NCI-H187 (cell line): ENCODE data around the gene SORD.
"Not testable (repeated sequence)": the region's sequence is repeated elsewhere in the genome, so short reads cannot be mapped to it uniquely, and the experiment has no call there.

Experiments
- DNase-seq, 2 experiments: peaks; one replicate each; lab custom pipeline; 2025; lab: John Stamatoyannopoulos, UW

SORD gene

GRCh38 chr15:45022871-45023658 lies at the start of gene SORD:
Gene SORD (plus strand): TSS chr15:45023195. CDS start chr15:45023284, 89 bp downstream.
- peak; percentile 54 to 78 for DNase-seq

- DNase-seq = peak in 1 of 2 experiments; percentile 1
Measured at GRCh38 chr15:44976183-44976582, 46.8 kb upstream of the SORD start.

- DNase-seq = not testable (repeated sequence)
Measured at GRCh38 chr15:44977781-44978180, 45.2 kb upstream of the SORD start.

GRCh38 chr15:44979617-44980339 lies 43.2 kb upstream of the SORD start:
- not testable (repeated sequence) for DNase-seq

- not testable (repeated sequence) for DNase-seq
Measured at GRCh38 chr15:44984144-44984543, 38.9 kb upstream of the SORD start.

GRCh38 chr15:44986346-44987055 lies 36.5 kb upstream of the SORD start:
- DNase-seq = not testable (repeated sequence)

- not testable (repeated sequence) for DNase-seq
Measured at GRCh38 chr15:44987711-44988110, 35.3 kb upstream of the SORD start.

DNA sequence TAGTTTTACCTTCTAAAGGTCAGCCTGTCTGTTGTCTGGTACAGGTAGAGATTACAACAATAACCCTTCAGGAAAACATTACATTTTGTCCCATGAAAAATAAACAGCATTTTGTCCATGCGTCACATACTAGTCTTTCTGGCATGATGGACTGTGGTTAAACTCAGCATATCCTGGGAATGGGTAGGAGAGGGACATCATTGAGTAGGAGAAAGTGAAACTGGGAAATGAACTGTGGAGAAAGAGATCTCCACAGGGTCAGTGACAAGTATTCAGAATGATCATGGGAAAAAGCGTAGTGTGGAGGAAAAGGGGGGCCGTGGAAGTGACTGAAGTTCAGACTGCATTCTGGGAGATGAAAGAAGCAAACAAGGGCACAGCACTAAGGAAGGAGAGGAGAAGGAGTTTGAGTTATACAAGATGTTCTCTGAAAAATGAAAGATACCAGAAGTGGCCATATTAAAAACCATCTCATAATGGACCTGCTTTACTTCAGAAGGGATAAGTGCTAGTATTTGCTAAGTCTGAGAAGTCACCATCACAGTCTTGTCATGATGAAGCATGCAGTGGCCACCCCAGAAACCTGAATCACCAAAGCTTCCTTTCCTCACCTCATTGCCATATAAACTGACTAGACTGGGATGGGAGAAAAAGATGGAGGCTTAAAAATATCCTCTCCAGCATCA lies 34.7 kb upstream of the SORD start:
- not testable (repeated sequence) for DNase-seq

DNA sequence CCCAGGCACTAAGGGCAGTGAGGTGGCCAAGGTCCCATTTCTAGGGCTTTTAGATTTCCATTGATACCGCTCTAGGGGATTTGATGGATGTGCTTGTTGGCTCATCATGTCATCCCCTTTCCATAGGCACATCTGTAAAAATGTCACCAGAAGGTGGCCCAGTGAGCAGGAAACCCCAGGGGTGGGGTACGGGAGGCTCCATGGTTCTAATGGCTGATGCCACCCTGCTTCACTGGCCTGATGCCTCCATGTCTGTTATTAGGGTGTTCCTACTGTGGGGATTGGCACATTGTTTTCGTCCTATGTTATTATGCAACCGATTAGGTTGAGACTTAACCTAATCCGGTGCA lies 34.1 kb upstream of the SORD start:
- not testable (repeated sequence) for DNase-seq

DNA sequence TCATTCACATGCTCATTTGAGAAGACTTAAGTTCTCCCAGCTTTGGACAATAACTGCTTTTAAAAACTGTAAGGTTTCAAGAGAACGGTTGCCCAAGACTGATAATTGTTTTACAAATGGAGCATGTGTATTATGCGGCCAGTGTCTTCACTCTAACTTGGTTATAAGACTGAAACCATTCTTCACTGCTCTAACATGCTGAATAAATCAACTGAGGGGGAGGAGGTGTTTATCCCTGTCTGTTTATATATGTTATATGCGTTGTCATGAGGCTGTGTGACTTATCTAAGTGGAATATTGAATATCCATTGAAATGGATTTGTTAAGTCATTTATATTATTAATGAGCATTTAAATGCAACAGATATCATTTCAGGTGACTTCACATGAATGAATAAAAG lies 25.4 kb upstream of the SORD start:
- DNase-seq = not testable (repeated sequence)

DNA sequence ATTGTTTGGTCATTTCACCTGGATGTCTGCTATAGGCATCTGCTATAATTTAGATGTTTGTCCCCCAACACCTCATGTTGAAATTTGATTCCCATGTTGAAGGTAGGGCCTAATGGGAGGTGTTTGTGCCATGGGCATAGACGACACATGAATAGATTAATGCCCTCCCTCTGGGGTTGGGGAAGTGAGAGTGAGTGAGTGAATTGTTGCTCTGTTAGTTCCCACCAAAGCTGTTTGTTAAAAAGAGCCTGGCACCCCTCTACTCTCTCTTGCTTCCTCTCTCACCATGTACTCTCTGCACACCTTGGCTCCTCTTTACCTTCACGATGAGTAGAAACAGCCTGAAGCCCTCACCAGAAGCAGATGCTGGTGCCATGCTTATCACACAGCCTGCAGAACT lies 23.9 kb upstream of the SORD start:
- no peak for DNase-seq

DNA sequence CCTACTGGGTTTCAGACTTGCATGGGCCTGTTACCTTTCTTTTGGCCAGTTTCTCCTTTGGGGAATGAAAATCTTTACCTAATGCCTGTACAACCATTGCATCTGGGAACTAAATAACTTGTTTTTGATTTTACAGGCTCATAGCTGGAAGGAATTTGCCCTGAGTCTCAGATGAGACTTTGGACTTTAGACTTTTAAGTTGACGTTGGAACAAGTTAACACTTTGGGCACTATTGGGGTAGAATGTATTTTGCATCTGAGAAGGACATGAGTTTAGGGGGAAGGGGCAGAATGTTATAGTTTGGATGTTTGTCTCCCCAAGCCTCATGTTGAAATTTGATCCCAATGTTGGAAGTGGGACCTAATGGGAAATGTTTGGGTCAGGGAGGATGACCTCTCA lies 21.8 kb upstream of the SORD start:
- DNase-seq = not testable (repeated sequence)

DNA sequence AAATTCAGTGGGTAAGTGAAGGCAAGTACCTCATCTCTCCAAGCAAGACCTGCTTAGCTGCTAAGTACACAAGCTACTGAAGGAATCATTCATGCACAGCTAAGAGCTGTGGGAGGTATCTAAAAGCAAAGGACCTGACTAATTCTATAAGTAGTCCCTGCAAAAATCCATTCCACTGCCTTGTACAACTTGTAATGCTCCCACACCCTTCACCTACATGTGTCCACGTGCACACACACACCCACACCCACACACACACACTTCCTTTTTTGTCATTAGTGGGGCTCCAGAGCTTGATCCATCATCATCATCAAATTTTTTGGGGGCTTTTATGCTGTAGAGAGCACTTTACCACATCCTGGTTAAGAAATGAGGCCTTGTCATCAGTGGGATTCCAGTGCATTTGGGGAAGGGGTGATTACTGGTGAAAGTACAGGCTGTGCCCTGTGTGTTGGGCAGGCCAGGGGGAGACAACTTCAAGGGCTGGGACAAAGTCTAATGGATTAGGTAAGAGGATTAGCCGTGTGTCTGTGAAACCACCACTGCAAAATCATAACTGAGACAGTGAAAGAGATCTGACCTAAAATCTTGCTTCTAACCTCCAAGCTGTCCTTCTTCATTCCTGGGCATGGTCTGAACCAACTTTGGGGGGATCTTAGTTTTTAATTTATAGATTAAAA lies 19.1 kb upstream of the SORD start:
- peak in 1 of 2 experiments; percentile 2 for DNase-seq

DNA sequence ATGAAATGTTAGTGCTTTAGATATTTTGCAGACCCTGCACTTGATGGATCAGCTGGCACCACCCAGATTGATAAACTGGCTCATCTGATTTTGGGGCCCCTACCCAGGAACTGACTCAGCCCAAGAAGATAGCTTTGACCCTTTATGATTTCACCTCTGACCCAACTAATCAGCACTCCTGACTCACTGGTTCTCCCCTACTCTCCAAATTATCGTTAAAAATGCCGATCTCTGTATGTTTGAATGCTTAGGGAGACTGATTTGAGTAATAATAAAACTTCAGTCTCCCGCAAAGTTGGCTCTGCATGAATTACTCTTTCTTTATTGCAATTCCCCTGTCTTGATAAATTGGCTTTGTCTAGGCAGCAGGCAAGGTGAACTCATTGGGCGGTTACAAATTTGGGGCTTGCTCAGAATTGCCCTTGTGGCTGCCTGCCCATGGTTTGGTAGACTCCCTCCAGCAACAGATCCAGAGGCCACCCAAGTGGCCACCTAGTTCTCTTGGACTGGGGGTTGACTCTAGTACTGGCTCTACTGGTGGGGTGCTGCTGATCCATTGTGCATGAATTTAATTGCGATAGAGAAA lies 18.3 kb upstream of the SORD start:
- DNase-seq = not testable (repeated sequence)

DNA sequence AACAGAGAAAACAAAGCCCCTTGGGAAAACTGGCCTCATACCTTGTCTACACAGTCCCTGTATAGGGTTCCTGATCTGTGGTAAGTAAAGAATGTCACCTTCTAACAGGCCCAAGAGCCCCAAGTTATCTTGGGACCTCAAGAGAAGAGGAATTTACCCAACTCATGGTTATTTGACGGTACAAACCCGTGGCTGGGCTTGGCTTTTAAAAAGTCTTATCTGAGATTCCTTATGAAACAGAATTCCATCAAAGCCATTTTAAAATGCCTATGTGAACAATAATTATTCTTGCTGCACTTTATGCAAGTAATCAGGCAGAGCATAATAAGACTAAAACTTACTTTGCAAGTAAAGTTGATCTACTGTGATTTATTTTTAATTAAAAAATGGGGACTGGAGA lies 13.9 kb upstream of the SORD start:
- DNase-seq = no peak

DNA sequence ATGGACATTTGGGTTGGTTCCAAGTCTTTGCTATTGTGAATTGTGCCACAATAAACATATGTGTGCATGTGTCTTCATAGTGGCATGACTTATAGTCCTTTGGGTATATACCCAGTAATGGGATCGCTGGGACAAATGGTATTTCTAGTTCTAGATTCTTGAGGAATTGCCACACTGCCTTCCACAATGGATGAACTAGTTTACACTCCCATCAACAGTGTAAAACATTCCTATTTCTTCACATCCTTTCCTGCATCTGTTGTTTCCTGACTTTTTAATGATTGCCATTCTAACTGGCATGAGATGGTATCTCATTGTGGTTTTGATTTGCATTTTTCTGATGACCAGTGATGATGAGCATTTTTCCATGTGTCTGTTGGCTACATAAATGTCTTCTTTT lies 7.9 kb upstream of the SORD start:
- not testable (repeated sequence) for DNase-seq

GRCh38 chr15:45020222-45020900 lies 2.6 kb upstream of the SORD start:
- DNase-seq = not testable (repeated sequence)

DNA sequence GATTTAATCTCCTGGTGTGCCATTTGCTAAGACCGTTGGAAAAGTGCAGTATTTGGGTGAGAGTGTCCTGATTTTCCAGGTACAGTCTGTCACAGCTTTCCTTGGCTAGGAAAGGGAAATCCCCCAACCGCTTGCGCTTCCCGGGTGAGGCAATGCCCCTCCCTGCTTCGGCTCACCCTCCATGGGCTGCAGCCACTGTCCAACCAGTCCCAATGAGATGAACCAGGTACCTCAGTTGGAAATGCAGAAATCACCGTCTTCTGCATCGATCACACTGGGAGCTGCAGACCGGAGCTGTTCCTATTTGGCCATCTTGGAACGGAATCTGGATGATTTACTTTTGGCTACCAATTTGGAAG lies 2.1 kb upstream of the SORD start:
- DNase-seq = not testable (repeated sequence)

GRCh38 chr15:45021348-45021747 lies 1.6 kb upstream of the SORD start:
- no peak for DNase-seq

GRCh38 chr15:45023659-45024225 lies 747 bp downstream of the SORD start:
- no peak for DNase-seq
